ENCODE measurements around the gene FGGY. TPM values are rescaled to one million over a fixed set of nuclear protein-coding genes. Genes with fewer than 3 reads are reported as not detected.
A peak's percentile ranks its signal among the peaks of the same experiment; 100 is the strongest.

The FGGY gene
- total RNA-seq, 1 donor from 2014 or later, result 31.2 TPM

GRCh38 chr1:59510249-59510648 lies 213.4 kb downstream of the FGGY start:
- H3K9me3 ChIP-seq (replicated peaks), result no peaks in the 10 kb centered on the region
- intact Hi-C loops (cut with micrococcal nuclease), result no loop called here
- no peak overlapping the region for H3K27ac ChIP-seq (replicated peaks)

GRCh38 chr1:59511476-59512465 lies 214.9 kb downstream of the FGGY start:
- H3K4me3 ChIP-seq, result no peak overlapping the region
- no peaks in the 10 kb centered on the region for H3K4me1 ChIP-seq
- H3K27ac ChIP-seq (replicated peaks), result no peak overlapping the region
- TF ChIP-seq CTCF (IDR thresholded peaks at IDR 0.05; ENCODE audit: borderline replicate concordance), result no peak
- H3K9me3 ChIP-seq (replicated peaks), result no peaks in the 10 kb centered on the region
- no peaks in the 10 kb centered on the region for H3K36me3 ChIP-seq
- intact Hi-C loops (cut with micrococcal nuclease), result no loop called here
- DNase-seq, result no peak
- no peaks in the 10 kb centered on the region for H3K27me3 ChIP-seq (ENCODE audit: low read depth)

More at GRCh38 chr1:59510249-59510648, 213.4 kb downstream of the FGGY start:
- Histone ChIP-seq H3K4me3 (no peak overlapping the region), H3K27me3 (ENCODE audit: low read depth) (no peaks in the 10 kb centered on the region), H3K4me1 (no peaks in the 10 kb centered on the region), H3K36me3 (no peaks in the 10 kb centered on the region)
- no peak for TF ChIP-seq CTCF (IDR thresholded peaks at IDR 0.05; ENCODE audit: borderline replicate concordance)
- no peak for DNase-seq

- intact Hi-C loops (cut with micrococcal nuclease), result no loop called here
- no peak overlapping the region for H3K27ac ChIP-seq (replicated peaks)
- no peak for TF ChIP-seq CTCF (IDR thresholded peaks at IDR 0.05; ENCODE audit: borderline replicate concordance)
- no peak overlapping the region for H3K4me3 ChIP-seq
- DNase-seq, result no peak
- H3K4me1 ChIP-seq, result no peaks in the 10 kb centered on the region
- no peaks in the 10 kb centered on the region for H3K9me3 ChIP-seq (replicated peaks)
- no peaks in the 10 kb centered on the region for H3K36me3 ChIP-seq
- no peaks in the 10 kb centered on the region for H3K27me3 ChIP-seq (ENCODE audit: low read depth)
Observed at GRCh38 chr1:59512702-59513101, 215.8 kb downstream of the FGGY start.

- Histone ChIP-seq H3K4me3 (no peak overlapping the region), H3K9me3 (replicated peaks) (no peaks in the 10 kb centered on the region), H3K27ac (replicated peaks) (no peak overlapping the region), H3K36me3 (no peaks in the 10 kb centered on the region), H3K27me3 (ENCODE audit: low read depth) (no peaks in the 10 kb centered on the region), H3K4me1 (no peaks in the 10 kb centered on the region)
- no peak for DNase-seq
- intact Hi-C loops (cut with micrococcal nuclease), result no loop called here
- no peak for TF ChIP-seq CTCF (IDR thresholded peaks at IDR 0.05; ENCODE audit: borderline replicate concordance)
Observed at GRCh38 chr1:59514061-59514909, 217.4 kb downstream of the FGGY start.

- intact Hi-C loops (cut with micrococcal nuclease), result no loop called here
- H3K27ac ChIP-seq (replicated peaks), result peak overlapping the region; percentile 18
Observed at GRCh38 chr1:59516881-59517280, 220.0 kb downstream of the FGGY start.

More at GRCh38 chr1:59516881-59517280, 220.0 kb downstream of the FGGY start:
- peaks cover 23% of the 10 kb centered on the region for H3K4me1 ChIP-seq
- no peak for DNase-seq
- no peaks in the 10 kb centered on the region for H3K36me3 ChIP-seq
- H3K4me3 ChIP-seq, result no peak overlapping the region
- H3K27me3 ChIP-seq (ENCODE audit: low read depth), result no peaks in the 10 kb centered on the region
- no peak for TF ChIP-seq CTCF (IDR thresholded peaks at IDR 0.05; ENCODE audit: borderline replicate concordance)
- H3K9me3 ChIP-seq (replicated peaks), result no peaks in the 10 kb centered on the region

All from left ventricle myocardium inferior (tissue), 1 donor.